HG02884 (cell line): Measurements from ENCODE around the gene CTSV.
"Not testable (repeated sequence)": the region's sequence is repeated elsewhere in the genome, so short reads cannot be mapped to it uniquely, and the experiment has no call there.

Experiments
- ATAC-seq: cut with Tn5 transposase; IDR thresholded peaks from one replicate; pipeline ENCODE4 v1.9.1; 2021; ENCODE audit warnings: mild to moderate bottlenecking, moderate library complexity; ENCODE audit not compliant: unreplicated experiment

Gene CTSV

GRCh38 chr9:97038611-97039513, at the start of gene CTSV:
TSS of gene CTSV (minus strand) at chr9:97039142. CDS start at chr9:97038043, 1,099 bp downstream.
- ATAC-seq = peak; percentile 95

GRCh38 chr9:97087668-97088215, 48.8 kb upstream of the CTSV start:
- not testable (repeated sequence) for ATAC-seq

- ATAC-seq = not testable (repeated sequence)
These were observed 45.6 kb upstream of the CTSV start for GRCh38 chr9:97084562-97084991.

GRCh38 chr9:97078362-97078761, 39.4 kb upstream of the CTSV start:
- ATAC-seq = no peak

- ATAC-seq = no peak
These were observed 38.7 kb upstream of the CTSV start for GRCh38 chr9:97077452-97078295.

- not testable (repeated sequence) for ATAC-seq
These were observed 37.9 kb upstream of the CTSV start for GRCh38 chr9:97076731-97077451.

- ATAC-seq = no peak
These were observed 37.3 kb upstream of the CTSV start for GRCh38 chr9:97076238-97076637.

- ATAC-seq = no peak
These were observed 36.5 kb upstream of the CTSV start for GRCh38 chr9:97075289-97075985.

GRCh38 chr9:97073506-97073905, 34.6 kb upstream of the CTSV start:
- ATAC-seq = no peak

GRCh38 chr9:97072285-97072776, 33.4 kb upstream of the CTSV start:
- ATAC-seq = no peak

GRCh38 chr9:97070325-97070724, 31.4 kb upstream of the CTSV start:
- ATAC-seq = not testable (repeated sequence)

- no peak for ATAC-seq
These were observed 28.5 kb upstream of the CTSV start for GRCh38 chr9:97067490-97067889.

- ATAC-seq = no peak
These were observed 25.2 kb upstream of the CTSV start for GRCh38 chr9:97064176-97064575.

GRCh38 chr9:97060796-97061195, 21.9 kb upstream of the CTSV start:
- no peak for ATAC-seq

- no peak for ATAC-seq
These were observed 20.7 kb upstream of the CTSV start for GRCh38 chr9:97059626-97060025.

GRCh38 chr9:97057651-97058050, 18.7 kb upstream of the CTSV start:
- ATAC-seq = no peak

GRCh38 chr9:97055891-97056290, 16.9 kb upstream of the CTSV start:
- not testable (repeated sequence) for ATAC-seq

GRCh38 chr9:97053717-97054116, 14.8 kb upstream of the CTSV start:
- ATAC-seq = no peak

- no peak for ATAC-seq
These were observed 13.8 kb upstream of the CTSV start for GRCh38 chr9:97052735-97053134.

- ATAC-seq = no peak
These were observed 7.3 kb upstream of the CTSV start for GRCh38 chr9:97046228-97046627.
